ENCODE measurements around the gene CACNA1C. TPM values are rescaled to one million over a fixed set of nuclear protein-coding genes. Genes with fewer than 3 reads are reported as not detected.

The CACNA1C gene
- total RNA-seq, 1 donor from 2014 or later, result 15.6 TPM

- intact Hi-C loops (cut with DNase I), result no loop called here
- Histone ChIP-seq H3K4me3 (no peak overlapping the region), H3K36me3 (no peaks in the 10 kb centered on the region), H3K27me3 (no peaks in the 10 kb centered on the region), H3K27ac (no peak overlapping the region), H3K4me1 (no peaks in the 10 kb centered on the region), H3K9me3 (no peaks in the 10 kb centered on the region)
- no peak for ATAC-seq
- no peak for DNase-seq
- TF ChIP-seq, protein P1, sequence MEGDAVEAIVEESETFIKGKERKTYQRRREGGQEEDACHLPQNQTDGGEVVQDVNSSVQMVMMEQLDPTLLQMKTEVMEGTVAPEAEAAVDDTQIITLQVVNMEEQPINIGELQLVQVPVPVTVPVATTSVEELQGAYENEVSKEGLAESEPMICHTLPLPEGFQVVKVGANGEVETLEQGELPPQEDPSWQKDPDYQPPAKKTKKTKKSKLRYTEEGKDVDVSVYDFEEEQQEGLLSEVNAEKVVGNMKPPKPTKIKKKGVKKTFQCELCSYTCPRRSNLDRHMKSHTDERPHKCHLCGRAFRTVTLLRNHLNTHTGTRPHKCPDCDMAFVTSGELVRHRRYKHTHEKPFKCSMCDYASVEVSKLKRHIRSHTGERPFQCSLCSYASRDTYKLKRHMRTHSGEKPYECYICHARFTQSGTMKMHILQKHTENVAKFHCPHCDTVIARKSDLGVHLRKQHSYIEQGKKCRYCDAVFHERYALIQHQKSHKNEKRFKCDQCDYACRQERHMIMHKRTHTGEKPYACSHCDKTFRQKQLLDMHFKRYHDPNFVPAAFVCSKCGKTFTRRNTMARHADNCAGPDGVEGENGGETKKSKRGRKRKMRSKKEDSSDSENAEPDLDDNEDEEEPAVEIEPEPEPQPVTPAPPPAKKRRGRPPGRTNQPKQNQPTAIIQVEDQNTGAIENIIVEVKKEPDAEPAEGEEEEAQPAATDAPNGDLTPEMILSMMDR (IDR thresholded peaks at IDR 0.05), result no peak
Measured at GRCh38 chr12:2311020-2311778, 258.4 kb downstream of the CACNA1C start.

- H3K27me3 ChIP-seq, result no peaks in the 10 kb centered on the region
- H3K4me1 ChIP-seq, result no peaks in the 10 kb centered on the region
- H3K9me3 ChIP-seq, result no peaks in the 10 kb centered on the region
- TF ChIP-seq, protein P1 (IDR thresholded peaks at IDR 0.05), result no peak
- DNase-seq, result no peak
- no peak for ATAC-seq
- intact Hi-C loops (cut with DNase I), result no loop called here
- no peak overlapping the region for H3K4me3 ChIP-seq
- H3K36me3 ChIP-seq, result no peaks in the 10 kb centered on the region
- H3K27ac ChIP-seq, result no peak overlapping the region
Measured at GRCh38 chr12:2312175-2312574, 259.4 kb downstream of the CACNA1C start.

GRCh38 chr12:2312770-2313169, 260.0 kb downstream of the CACNA1C start:
- ATAC-seq (no peak), DNase-seq (no peak)
- H3K27me3 ChIP-seq, result no peaks in the 10 kb centered on the region
- H3K4me1 ChIP-seq, result peaks cover 3% of the 10 kb centered on the region
- H3K27ac ChIP-seq, result no peak overlapping the region
- H3K4me3 ChIP-seq, result no peak overlapping the region
- intact Hi-C loops (cut with DNase I), result no loop called here
- H3K36me3 ChIP-seq, result no peaks in the 10 kb centered on the region
- H3K9me3 ChIP-seq, result no peaks in the 10 kb centered on the region
- TF ChIP-seq, protein P1 (IDR thresholded peaks at IDR 0.05), result no peak

- H3K9me3 ChIP-seq, result no peaks in the 10 kb centered on the region
- TF ChIP-seq, protein P1 (IDR thresholded peaks at IDR 0.05), result no peak
- DNase-seq, result no peak
- peaks cover 4% of the 10 kb centered on the region for H3K4me1 ChIP-seq
- no peak for ATAC-seq
- no peak overlapping the region for H3K4me3 ChIP-seq
- no peak overlapping the region for H3K27ac ChIP-seq
- intact Hi-C loops (cut with DNase I), result no loop called here
- no peaks in the 10 kb centered on the region for H3K27me3 ChIP-seq
- no peaks in the 10 kb centered on the region for H3K36me3 ChIP-seq
Measured at GRCh38 chr12:2314492-2314891, 261.7 kb downstream of the CACNA1C start.

DNA sequence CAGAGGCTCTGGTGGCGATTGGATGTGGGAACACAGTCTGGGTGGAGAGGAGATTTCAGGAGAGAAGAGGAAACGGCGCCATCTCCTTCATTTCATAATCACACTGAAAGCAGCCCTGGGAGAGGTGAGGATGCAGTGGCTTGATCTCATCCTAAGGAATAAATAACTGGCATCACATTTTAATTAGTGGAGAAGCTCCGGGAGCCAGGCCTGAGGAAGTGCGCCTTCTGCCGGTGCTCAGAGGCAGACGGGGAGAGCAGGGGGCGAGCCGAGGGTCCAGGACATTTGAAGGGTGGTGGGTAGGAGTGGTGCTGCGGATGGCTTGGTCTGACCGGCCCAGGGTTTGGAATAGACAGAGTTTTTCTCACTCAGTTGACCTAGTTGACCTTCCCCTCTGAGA, 265.0 kb downstream of the CACNA1C start:
- Histone ChIP-seq H3K27ac (no peak overlapping the region), H3K4me3 (no peak overlapping the region), H3K36me3 (no peaks in the 10 kb centered on the region), H3K9me3 (no peaks in the 10 kb centered on the region), H3K4me1 (peaks cover 4% of the 10 kb centered on the region), H3K27me3 (no peaks in the 10 kb centered on the region)
- DNase-seq (no peak), ATAC-seq (no peak)
- TF ChIP-seq, protein P1 (IDR thresholded peaks at IDR 0.05), result no peak
- intact Hi-C loops (cut with DNase I), result no loop called here

All from upper lobe of right lung (tissue), 1 donor.